SH-SY5Y (cell line): Measurements from ENCODE around the gene KRTAP4-7.

Source experiments
- GATA2 ChIP-seq: IDR thresholded peaks from 2 replicates; pipeline ENCODE4 v1.6.1; 2011; ENCODE audit warnings: mild to moderate bottlenecking, low read depth, low read length
- GATA3 ChIP-seq: IDR thresholded peaks from 2 replicates; pipeline ENCODE4 v1.6.1; 2011; ENCODE audit warnings: low read depth, mild to moderate bottlenecking, low read length, moderate library complexity

DNA sequence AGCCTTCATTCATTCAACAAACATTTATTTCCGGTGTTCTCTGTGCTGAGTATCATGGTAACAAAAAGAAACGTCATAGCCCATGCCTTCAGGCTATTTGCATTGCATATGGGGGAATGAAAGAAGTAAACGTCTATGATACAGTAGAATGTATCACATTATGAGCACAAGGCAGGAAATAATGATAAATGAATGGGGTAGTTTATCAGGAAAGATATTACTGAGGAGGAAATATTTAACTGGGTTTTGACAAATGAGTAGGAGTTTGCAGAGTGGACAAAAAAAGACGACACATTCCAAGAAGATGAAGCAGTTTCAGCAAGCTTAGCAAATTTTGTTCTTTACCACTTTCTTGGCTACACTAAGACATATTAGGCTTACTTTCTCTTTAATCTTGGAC is 1.3 kb upstream of the KRTAP4-7 start:
- no peak for TF ChIP-seq GATA3
- TF ChIP-seq GATA2: no peak
